Psoas muscle (tissue), 8 donors: ENCODE measurements around the gene SLC6A17. TPM values are rescaled to one million over a fixed set of nuclear protein-coding genes. Genes with fewer than 3 reads are reported as not detected.

ENCODE experiments used
- ATAC-seq, 4 donors: fragments of 200-7000 bp; cut with Tn5 transposase; one replicate each; pipeline ENCODE4 v1.9.1; 2020; ENCODE audit warnings: moderate library complexity in 3 of 4, mild to moderate bottlenecking in 2 of 4
- DNase-seq, 2 donors: peaks; one replicate each; pipeline ENCODE4 v3.0.0-alpha.2; 2020
- H3K27ac ChIP-seq: fragments of 200-600 bp; one replicate; pipeline ENCODE4 v1.8.0; 2022
- H3K27me3 ChIP-seq, 3 donors: fragments of 200-600 bp in 1 of 3; one replicate each; pipeline versions ENCODE4 v1.6.1 to v1.8.0; 2013 to 2022; ENCODE audit warnings: low read length in 2 of 3, mild to moderate bottlenecking in 2 of 3, moderate library complexity in 1 of 3; ENCODE audit not compliant: insufficient read depth in 3 of 3
- H3K36me3 ChIP-seq, 2 donors: fragments of 200-600 bp in 1 of 2; one replicate each; pipeline versions ENCODE4 v1.6.1 to v1.8.0; 2013 to 2022; ENCODE audit warnings: low read depth in 1 of 2, mild to moderate bottlenecking in 1 of 2, moderate library complexity in 1 of 2; ENCODE audit not compliant: insufficient read depth in 1 of 2
- H3K4me1 ChIP-seq: fragments of 200-600 bp; one replicate; pipeline ENCODE4 v1.8.0; 2022
- H3K4me3 ChIP-seq: fragments of 200-600 bp; one replicate; pipeline ENCODE4 v1.8.0; 2022; ENCODE audit warnings: mild to moderate bottlenecking
- H3K9me3 ChIP-seq: fragments of 200-600 bp; one replicate; pipeline ENCODE4 v1.8.0; 2022
- CTCF ChIP-seq: fragments of 200-600 bp; IDR thresholded peaks from one replicate; pipeline ENCODE4 v1.8.0; 2022; ENCODE audit warnings: antibody characterized with exemption
- WGBS, 3 donors: extraction: QIAGEN DNeasy Blood & Tissue Kit; methylation state at CpG; one replicate each; pipeline versions ENCODE4 v1.1.6 to v1.1.7; 2013; 5-methylcytosine and 5-hydroxymethylcytosine counted together
- intact Hi-C, 2 donors: fragments of 100-400 bp; cut with DNase I; formaldehyde crosslinking; loops; one replicate each; pipeline versions ENCODE4 v1.11.0 to v1.14.2; 2022
- polyA plus RNA-seq, 3 donors: library from polyadenylated mRNA; stranded (reverse); fragments of 200-250 nt; gene quantifications; one replicate each; pipeline ENCODE4 v1.2.3, GENCODE V29; 2013
- total RNA-seq, 4 donors: library from RNA; stranded (reverse); fragmentation: NEBNext Ultra II Directional in 2 of 4; extraction: Animal tissue kit (Norgen Biotek cat#: 25700) in 2 of 4; gene quantifications; one replicate each; pipeline versions ENCODE4 v1.2.1 to v1.2.4, GENCODE V29; 2021 to 2023
- donor health status: healthy with polysubstance abuse.
- donor health status: DM: no; HTN: no; CAD: no; lungs with moderate emphysema.
- donor health status: Bipolar disorder and iron deficiency.
- donor health status: healthy.
- donor health status: DM: yes; HTN: yes; CAD: no.
- donor health status: DM: no; HTN: no; CAD: no.
- donor health status: DM: no; HTN: no; CAD: no.
- donor health status: DM: yes; HTN: yes; CAD: no.

SLC6A17 gene
- total and polyA plus RNA-seq, 7 donors: 0.03 to 0.19 (median 0.10) TPM

DNA sequence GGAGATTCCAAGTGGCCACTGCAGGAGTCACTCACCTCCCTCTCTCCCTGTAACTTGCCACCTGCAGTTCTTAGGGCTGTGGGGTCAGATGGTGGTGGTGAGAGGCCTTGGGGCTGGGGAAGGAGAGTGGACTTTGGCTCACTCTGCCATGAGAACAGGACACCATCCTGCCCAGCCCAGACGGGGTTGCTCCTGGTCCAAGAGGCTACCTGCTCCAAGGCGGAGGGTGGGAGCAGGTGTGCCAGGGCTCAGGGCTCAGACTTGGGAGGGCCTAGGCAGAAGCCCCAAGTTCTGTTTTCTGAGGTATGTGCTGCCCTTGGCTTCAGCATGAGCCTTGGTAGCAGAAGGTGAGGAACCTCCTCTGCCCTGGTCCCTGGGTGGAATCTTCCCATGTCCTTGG, 48.5 kb downstream of the SLC6A17 start:
- TF ChIP-seq CTCF: no peak
- Histone ChIP-seq H3K36me3 (no peaks in the 10 kb centered on the region), H3K4me1 (no peaks in the 10 kb centered on the region), H3K27me3 (no peaks in the 10 kb centered on the region), H3K9me3 (no peaks in the 10 kb centered on the region), H3K27ac (no peak overlapping the region), H3K4me3 (no peak overlapping the region)
- DNase-seq (no peak), ATAC-seq (no peak)
- 86 to 94% (median 90%) methylated on average over 2 of the region's 2 CpGs for WGBS, 3 donors
- intact Hi-C loops: no loop called here

DNA sequence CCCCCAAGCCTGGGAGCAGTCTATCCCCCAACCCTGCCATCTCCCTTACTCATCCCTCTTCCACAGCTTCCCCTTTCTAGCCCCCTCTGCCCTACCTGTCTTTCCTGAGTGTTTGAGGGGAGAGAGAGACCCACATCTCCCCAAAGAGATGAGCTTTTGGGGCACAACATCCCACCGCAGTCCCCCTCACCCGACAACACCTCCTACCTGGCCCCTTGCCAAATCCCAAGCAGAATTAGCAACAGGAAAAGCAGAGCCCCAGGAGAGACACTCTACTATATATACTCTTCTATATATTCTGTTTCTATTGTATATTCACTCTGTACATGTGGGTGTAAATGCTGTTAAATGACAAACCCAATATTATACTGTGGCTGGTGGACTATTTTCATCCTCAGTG, 49.9 kb downstream of the SLC6A17 start:
- Histone ChIP-seq H3K36me3 (no peaks in the 10 kb centered on the region), H3K27ac (no peak overlapping the region), H3K9me3 (no peaks in the 10 kb centered on the region), H3K27me3 (no peaks in the 10 kb centered on the region), H3K4me3 (no peak overlapping the region), H3K4me1 (no peaks in the 10 kb centered on the region)
- intact Hi-C loops: loop anchor here in 1 of 2 donors (10.0 kb wide), 1 partner anchor 295 kb away; no protein-coding TSS in a partner anchor
- 35 to 42% (median 37%) methylated on average over 2 of the region's 2 CpGs for WGBS, 3 donors
- ATAC-seq (no peak), DNase-seq (no peak)
- TF ChIP-seq CTCF: no peak

DNA sequence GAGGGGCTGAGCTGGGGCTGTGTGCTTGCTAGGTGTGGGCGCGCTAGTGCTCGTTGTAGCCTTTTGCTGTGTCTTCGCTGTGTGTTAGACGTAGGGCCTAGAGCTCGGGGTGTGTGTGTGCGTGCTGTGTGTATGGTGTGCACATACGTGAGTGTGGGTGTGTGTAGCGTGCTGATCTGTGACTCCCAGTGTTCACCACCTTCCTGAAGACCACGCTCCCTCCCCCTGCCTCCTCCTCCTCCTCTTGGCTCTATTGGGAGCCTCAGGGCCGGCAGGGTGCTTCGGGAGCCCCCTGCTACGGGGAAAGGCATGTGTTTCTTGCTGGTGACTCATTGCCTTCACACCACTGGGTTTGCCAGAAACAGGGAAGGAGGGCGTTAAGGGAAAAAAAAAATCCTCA, 50.4 kb downstream of the SLC6A17 start:
- intact Hi-C loops: loop anchor here in 1 of 2 donors (10.0 kb wide), 1 partner anchor 294 kb away; no protein-coding TSS in a partner anchor
- Histone ChIP-seq H3K9me3 (no peaks in the 10 kb centered on the region), H3K4me1 (no peaks in the 10 kb centered on the region), H3K36me3 (no peaks in the 10 kb centered on the region), H3K27me3 (no peaks in the 10 kb centered on the region), H3K4me3 (no peak overlapping the region), H3K27ac (no peak overlapping the region)
- TF ChIP-seq CTCF: no peak
- DNase-seq (no peak), ATAC-seq (no peak)
- 64 to 71% (median 68%) methylated on average over 14 of the region's 14 CpGs for WGBS, 3 donors

DNA sequence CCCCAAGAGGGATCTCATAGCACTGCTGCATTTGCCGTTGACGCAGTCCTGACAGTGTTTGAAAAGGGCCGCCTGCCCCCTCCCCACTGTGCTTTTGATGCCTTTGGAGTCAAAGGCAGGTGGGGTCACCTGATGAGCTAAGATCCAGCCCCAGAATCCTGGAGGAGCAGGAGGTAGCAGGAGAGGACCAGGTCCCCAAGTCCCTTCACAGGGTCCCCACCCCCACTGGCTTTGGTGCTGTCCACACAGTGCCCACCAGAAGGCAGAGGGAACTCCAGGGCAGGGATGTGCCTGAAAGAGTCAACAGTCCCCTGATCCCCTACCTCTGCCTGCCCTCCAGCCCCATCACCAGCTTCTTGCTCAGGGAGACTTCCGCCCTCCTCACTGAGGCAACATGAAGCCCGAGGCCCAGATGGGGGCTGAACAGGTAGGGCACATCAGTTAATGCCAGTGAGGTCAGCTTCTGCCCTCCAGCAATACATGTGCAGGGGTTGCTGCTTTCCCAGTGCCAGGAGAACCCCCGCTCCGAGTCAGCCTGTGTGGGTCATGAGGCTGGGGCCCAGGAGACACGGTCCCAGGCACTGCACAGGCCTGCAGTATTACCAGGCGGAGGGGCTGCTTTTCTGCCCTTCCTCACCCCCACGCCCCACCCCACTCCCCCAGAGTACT, 51.0 kb downstream of the SLC6A17 start:
- no peak for TF ChIP-seq CTCF
- intact Hi-C loops: loop anchor here in 1 of 2 donors (10.0 kb wide), 1 partner anchor 294 kb away; no protein-coding TSS in a partner anchor
- 83 to 87% (median 84%) methylated on average over 10 of the region's 10 CpGs for WGBS, 3 donors

More for the DNA sequence above, 51.0 kb downstream of the SLC6A17 start:
- no peak for ATAC-seq
- no peaks in the 10 kb centered on the region for H3K9me3 ChIP-seq
- no peaks in the 10 kb centered on the region for H3K27me3 ChIP-seq
- no peaks in the 10 kb centered on the region for H3K36me3 ChIP-seq
- no peak overlapping the region for H3K4me3 ChIP-seq
- no peak for DNase-seq
- no peaks in the 10 kb centered on the region for H3K4me1 ChIP-seq
- no peak overlapping the region for H3K27ac ChIP-seq
